Activated T-helper 1 cell treated with anti-CD3 and anti-CD28 coated beads, Interleukin-2, amount 50 U/mL, for 16 hours (primary cell): ENCODE measurements around the gene TNNI2.

Experiments
- DNase-seq, 2 donors: peaks; one replicate each; pipeline ENCODE4 v3.0.0-alpha.2; 2020; ENCODE audit warnings: low read depth in 1 of 2, low spot score in 1 of 2

Gene TNNI2

GRCh38 chr11:1844221-1845094 is 5.7 kb downstream of the TNNI2 start:
- no peak for DNase-seq

- DNase-seq, result no peak
These were observed 6.3 kb downstream of the TNNI2 start for GRCh38 chr11:1845095-1845429.

- no peak for DNase-seq
These were observed 7.0 kb downstream of the TNNI2 start for GRCh38 chr11:1845561-1846452.

- no peak for DNase-seq
These were observed 7.7 kb downstream of the TNNI2 start for GRCh38 chr11:1846453-1846932.

- DNase-seq, result no peak
These were observed 8.4 kb downstream of the TNNI2 start for GRCh38 chr11:1847006-1847735.

- DNase-seq, result no peak
These were observed 9.3 kb downstream of the TNNI2 start for GRCh38 chr11:1847926-1848639.

GRCh38 chr11:1848640-1849430 is 10.1 kb downstream of the TNNI2 start:
- no peak for DNase-seq

- no peak for DNase-seq
These were observed 12.8 kb downstream of the TNNI2 start for GRCh38 chr11:1851468-1852180.

GRCh38 chr11:1852271-1852876 is 13.6 kb downstream of the TNNI2 start:
- no peak for DNase-seq

- DNase-seq, result peak; percentile 67 to 73
These were observed 14.1 kb downstream of the TNNI2 start, which contains the start of gene LSP1 for GRCh38 chr11:1852877-1853276. TSS of gene LSP1 (plus strand) at chr11:1853084. CDS start at chr11:1853145, 61 bp downstream.

GRCh38 chr11:1853376-1854131 is 14.8 kb downstream of the TNNI2 start:
- no peak for DNase-seq

GRCh38 chr11:1854132-1854948 is 15.6 kb downstream of the TNNI2 start:
- no peak for DNase-seq

- no peak for DNase-seq
These were observed 16.4 kb downstream of the TNNI2 start for GRCh38 chr11:1854949-1855885.

- DNase-seq, result no peak
These were observed 17.1 kb downstream of the TNNI2 start for GRCh38 chr11:1855886-1856265.

GRCh38 chr11:1856306-1857005 is 17.7 kb downstream of the TNNI2 start:
- no peak for DNase-seq
